ENCODE results near the gene CPED1.

DNA sequence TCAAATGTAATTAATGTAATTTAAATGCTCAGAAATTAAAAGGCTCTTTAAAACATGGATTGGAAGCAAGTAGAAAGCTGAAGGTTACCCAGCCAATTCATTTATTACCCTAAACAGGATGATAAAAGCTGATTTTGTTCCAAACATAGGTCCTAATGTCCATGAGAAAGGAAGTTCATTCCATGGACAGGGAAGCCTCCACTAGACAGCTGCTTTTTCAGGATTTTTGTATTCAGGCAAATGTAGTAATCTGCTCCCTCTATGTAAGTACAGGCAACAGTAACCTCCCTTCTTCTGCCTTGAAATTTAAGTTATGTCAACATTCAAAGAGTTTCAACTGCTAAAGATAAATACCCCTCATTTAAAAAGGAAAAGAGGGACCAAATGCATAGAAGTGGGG is 217.3 kb downstream of the CPED1 start:
- TF ChIP-seq, protein P1, sequence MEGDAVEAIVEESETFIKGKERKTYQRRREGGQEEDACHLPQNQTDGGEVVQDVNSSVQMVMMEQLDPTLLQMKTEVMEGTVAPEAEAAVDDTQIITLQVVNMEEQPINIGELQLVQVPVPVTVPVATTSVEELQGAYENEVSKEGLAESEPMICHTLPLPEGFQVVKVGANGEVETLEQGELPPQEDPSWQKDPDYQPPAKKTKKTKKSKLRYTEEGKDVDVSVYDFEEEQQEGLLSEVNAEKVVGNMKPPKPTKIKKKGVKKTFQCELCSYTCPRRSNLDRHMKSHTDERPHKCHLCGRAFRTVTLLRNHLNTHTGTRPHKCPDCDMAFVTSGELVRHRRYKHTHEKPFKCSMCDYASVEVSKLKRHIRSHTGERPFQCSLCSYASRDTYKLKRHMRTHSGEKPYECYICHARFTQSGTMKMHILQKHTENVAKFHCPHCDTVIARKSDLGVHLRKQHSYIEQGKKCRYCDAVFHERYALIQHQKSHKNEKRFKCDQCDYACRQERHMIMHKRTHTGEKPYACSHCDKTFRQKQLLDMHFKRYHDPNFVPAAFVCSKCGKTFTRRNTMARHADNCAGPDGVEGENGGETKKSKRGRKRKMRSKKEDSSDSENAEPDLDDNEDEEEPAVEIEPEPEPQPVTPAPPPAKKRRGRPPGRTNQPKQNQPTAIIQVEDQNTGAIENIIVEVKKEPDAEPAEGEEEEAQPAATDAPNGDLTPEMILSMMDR (IDR thresholded peaks at IDR 0.05) = no peak
- TF ChIP-seq POLR2AphosphoS5 (IDR thresholded peaks at IDR 0.05) = no peak

Data from suprapubic skin (tissue), 3 donors.